Neural progenitor cell (in vitro differentiated cells): Measurements from ENCODE around the gene SFMBT1.

Experiments
- EZH2 ChIP-seq: fragments of 200-600 bp; sonication (generic); IDR thresholded peaks from 2 replicates; pipeline ENCODE4 v1.6.1; 2017; ENCODE audit warnings: antibody characterized with exemption, mild to moderate bottlenecking, moderate library complexity
- TF ChIP-seq, protein P1 (sequence below): fragments of 200-600 bp; sonication (generic); IDR thresholded peaks from 2 replicates; pipeline ENCODE4 v1.5.1; 2017; ENCODE audit warnings: antibody characterized with exemption, mild to moderate bottlenecking

DNA sequence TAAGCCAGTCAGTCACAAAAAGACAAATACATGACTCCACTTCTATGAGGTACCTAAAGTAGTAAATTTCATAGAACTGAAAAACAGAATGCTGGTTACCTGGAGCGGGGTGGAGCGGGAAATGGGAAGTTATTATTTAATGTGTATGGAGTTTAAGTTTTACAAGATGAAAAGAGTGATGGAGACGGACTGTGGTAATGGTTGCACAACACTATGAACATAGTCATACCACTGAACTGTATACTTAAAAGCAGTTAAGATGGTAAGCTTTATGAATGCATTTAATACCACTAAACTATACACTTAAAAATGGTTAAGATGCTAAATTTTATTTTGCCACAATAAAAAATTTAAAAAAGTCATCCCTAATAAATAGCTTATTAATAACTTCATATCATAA lies 23.2 kb downstream of the SFMBT1 start:
- TF ChIP-seq, protein P1, sequence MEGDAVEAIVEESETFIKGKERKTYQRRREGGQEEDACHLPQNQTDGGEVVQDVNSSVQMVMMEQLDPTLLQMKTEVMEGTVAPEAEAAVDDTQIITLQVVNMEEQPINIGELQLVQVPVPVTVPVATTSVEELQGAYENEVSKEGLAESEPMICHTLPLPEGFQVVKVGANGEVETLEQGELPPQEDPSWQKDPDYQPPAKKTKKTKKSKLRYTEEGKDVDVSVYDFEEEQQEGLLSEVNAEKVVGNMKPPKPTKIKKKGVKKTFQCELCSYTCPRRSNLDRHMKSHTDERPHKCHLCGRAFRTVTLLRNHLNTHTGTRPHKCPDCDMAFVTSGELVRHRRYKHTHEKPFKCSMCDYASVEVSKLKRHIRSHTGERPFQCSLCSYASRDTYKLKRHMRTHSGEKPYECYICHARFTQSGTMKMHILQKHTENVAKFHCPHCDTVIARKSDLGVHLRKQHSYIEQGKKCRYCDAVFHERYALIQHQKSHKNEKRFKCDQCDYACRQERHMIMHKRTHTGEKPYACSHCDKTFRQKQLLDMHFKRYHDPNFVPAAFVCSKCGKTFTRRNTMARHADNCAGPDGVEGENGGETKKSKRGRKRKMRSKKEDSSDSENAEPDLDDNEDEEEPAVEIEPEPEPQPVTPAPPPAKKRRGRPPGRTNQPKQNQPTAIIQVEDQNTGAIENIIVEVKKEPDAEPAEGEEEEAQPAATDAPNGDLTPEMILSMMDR = no peak
- no peak for TF ChIP-seq EZH2
